HEK293 (cell line): ENCODE data around the gene TSHZ3.

Experiments used
- CTCF ChIA-PET: fragments of 350-600 bp; formaldehyde crosslinking; extraction: SDS; loops from one replicate; lab custom pipeline; 2021; ENCODE audit warnings: antibody characterized with exemption; lab: Yijun Ruan, JAX
- POLR2A ChIA-PET: fragments of 300-600 bp; formaldehyde crosslinking; extraction: SDS; loops from one replicate; lab custom pipeline; 2020; ENCODE audit warnings: antibody characterized with exemption, inconsistent platforms; lab: Yijun Ruan, JAX
- H3K27ac ChIP-seq: fragments of 200-500 bp; sonication (Bioruptor generic); 2 replicates; pipeline ENCODE4 v1.5.1; 2014; ENCODE audit warnings: low read depth, low read length, control low read depth, inconsistent platforms; ENCODE audit errors: extremely low read depth
- H3K36me3 ChIP-seq, 2 experiments: fragments of 200-500 bp in 1 of 2; sonication (Bioruptor generic) in 1 of 2; 1 replicate in 1 of 2; 2 replicates in 1 of 2; pipeline ENCODE4 v1.5.1; 2014 to 2017; ENCODE audit warnings: inconsistent platforms in 2 of 2, low read length in 2 of 2; ENCODE audit not compliant: control insufficient read depth in 2 of 2, insufficient read depth in 1 of 2
- H3K4me1 ChIP-seq: fragments of 200-500 bp; sonication (Bioruptor generic); 2 replicates; pipeline ENCODE4 v1.5.1; 2014; ENCODE audit warnings: mild to moderate bottlenecking, low read length, inconsistent platforms; ENCODE audit not compliant: control insufficient read depth, insufficient read depth
- H3K4me3 ChIP-seq: 2 replicates; pipeline ENCODE4 v1.5.1; 2011; ENCODE audit warnings: low read depth, mild to moderate bottlenecking, control low read depth, low read length, moderate library complexity
- H3K9me3 ChIP-seq: fragments of 200-500 bp; sonication (Bioruptor generic); 2 replicates; pipeline ENCODE4 v1.5.1; 2014; ENCODE audit warnings: low read depth, low read length, inconsistent platforms; ENCODE audit not compliant: control insufficient read depth, insufficient read depth
- GLI4 ChIP-seq: fragments of 450-650 bp; formaldehyde crosslinking; IDR thresholded peaks from 2 replicates; pipeline ENCODE4 v1.5.1; 2016; ENCODE audit warnings: missing biosample characterization, missing genetic modification characterization
- PRDM1 ChIP-seq: fragments of 450-650 bp; formaldehyde crosslinking; IDR thresholded peaks from 2 replicates; pipeline ENCODE4; 2016; ENCODE audit warnings: missing biosample characterization, missing genetic modification characterization
- SCRT2 ChIP-seq: fragments of 450-650 bp; formaldehyde crosslinking; IDR thresholded peaks from 2 replicates; pipeline ENCODE4 v1.5.1; 2016; ENCODE audit warnings: missing biosample characterization, missing genetic modification characterization
- YY2 ChIP-seq: fragments of 450-650 bp; formaldehyde crosslinking; IDR thresholded peaks from 2 replicates; pipeline ENCODE4 v1.5.1; 2016; ENCODE audit warnings: missing biosample characterization, missing genetic modification characterization
- ZNF121 ChIP-seq: fragments of 450-650 bp; formaldehyde crosslinking; IDR thresholded peaks from 2 replicates; pipeline ENCODE4 v1.5.1; 2016; ENCODE audit warnings: missing biosample characterization, missing genetic modification characterization
- ZNF138 ChIP-seq: fragments of 450-650 bp; formaldehyde crosslinking; IDR thresholded peaks from 2 replicates; pipeline ENCODE4 v1.5.1; 2016; ENCODE audit warnings: missing biosample characterization, missing genetic modification characterization, borderline replicate concordance
- ZNF155 ChIP-seq: fragments of 450-650 bp; formaldehyde crosslinking; IDR thresholded peaks from 2 replicates; pipeline ENCODE4 v1.5.1; 2016; ENCODE audit warnings: missing biosample characterization, missing genetic modification characterization
- ZNF274 ChIP-seq, 2 experiments: fragments of 200-500 bp in 1 of 2; fragments of 450-650 bp in 1 of 2; sonication (Bioruptor generic) in 1 of 2; formaldehyde crosslinking in 1 of 2; IDR thresholded peaks; 2 replicates each; pipeline versions ENCODE4 v1.5.1 to v1.6.1; 2014 to 2016; ENCODE audit warnings: borderline replicate concordance in 1 of 2, inconsistent platforms in 1 of 2, low read length in 1 of 2, missing biosample characterization in 1 of 2, missing genetic modification characterization in 1 of 2
- ZNF366 ChIP-seq: fragments of 450-650 bp; formaldehyde crosslinking; conservative IDR thresholded peaks from 2 replicates; pipeline ENCODE4 v1.5.1; 2016; ENCODE audit warnings: missing biosample characterization, missing genetic modification characterization
- ZNF394 ChIP-seq: fragments of 450-650 bp; formaldehyde crosslinking; IDR thresholded peaks from 2 replicates; pipeline ENCODE4 v1.5.1; 2016; ENCODE audit warnings: missing biosample characterization, missing genetic modification characterization, mild to moderate bottlenecking, moderate library complexity, borderline replicate concordance
- ZNF510 ChIP-seq: fragments of 450-650 bp; formaldehyde crosslinking; IDR thresholded peaks from 2 replicates; pipeline ENCODE4 v1.5.1; 2018; ENCODE audit warnings: mild to moderate bottlenecking, missing genetic modification characterization, missing biosample characterization; ENCODE audit not compliant: insufficient replicate concordance
- ZNF555 ChIP-seq: fragments of 450-650 bp; formaldehyde crosslinking; conservative IDR thresholded peaks from 2 replicates; pipeline ENCODE4 v1.5.1; 2017; ENCODE audit warnings: missing biosample characterization, mild to moderate bottlenecking, missing genetic modification characterization, inconsistent platforms
- ZNF621 ChIP-seq: fragments of 450-650 bp; formaldehyde crosslinking; IDR thresholded peaks from 2 replicates; pipeline ENCODE4 v1.5.1; 2017; ENCODE audit warnings: missing biosample characterization, missing genetic modification characterization
- TF ChIP-seq, protein P1 (sequence below): fragments of 450-650 bp; formaldehyde crosslinking; conservative IDR thresholded peaks from 2 replicates; pipeline ENCODE4 v1.5.1; 2016; ENCODE audit warnings: low read depth, missing biosample characterization, missing genetic modification characterization
- TF ChIP-seq, protein P2 (sequence below): fragments of 450-650 bp; formaldehyde crosslinking; IDR thresholded peaks from 2 replicates; pipeline ENCODE4 v1.5.1; 2016; ENCODE audit warnings: missing biosample characterization, missing genetic modification characterization, borderline replicate concordance
- TF ChIP-seq, protein P3 (sequence below): fragments of 450-650 bp; formaldehyde crosslinking; IDR thresholded peaks from 2 replicates; pipeline ENCODE4 v1.5.1; 2016; ENCODE audit warnings: missing biosample characterization, missing genetic modification characterization
- TF ChIP-seq, protein P4 (sequence below): fragments of 450-650 bp; formaldehyde crosslinking; IDR thresholded peaks from 2 replicates; pipeline ENCODE4 v1.5.1; 2017; ENCODE audit warnings: missing biosample characterization, missing genetic modification characterization
- TF ChIP-seq, protein P5 (sequence below): sonication (generic); formaldehyde crosslinking; IDR thresholded peaks from 2 replicates; pipeline ENCODE4 v1.8.1; 2022; ENCODE audit warnings: mild to moderate bottlenecking, moderate library complexity, missing genetic modification reagents

The TSHZ3 gene

DNA sequence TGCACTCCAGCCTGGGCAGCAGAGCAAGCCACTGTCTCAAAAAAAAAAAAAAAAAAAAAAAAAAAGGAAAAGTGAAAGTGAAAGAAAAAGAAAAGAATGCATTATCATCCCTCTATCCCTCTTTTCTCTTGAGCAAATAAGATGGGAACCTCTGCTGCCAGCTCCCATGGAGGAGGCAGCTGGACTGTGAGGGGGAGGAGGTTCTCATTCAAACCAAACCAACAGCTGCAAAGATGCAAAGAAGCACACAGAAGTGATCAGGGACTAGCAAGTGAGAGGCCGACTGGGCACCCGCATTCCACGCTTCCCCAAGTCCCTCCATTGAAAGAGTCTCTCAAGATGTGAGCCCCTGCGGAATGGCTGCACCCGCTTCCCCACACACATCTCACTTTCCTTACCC, 63.5 kb downstream of the TSHZ3 start:
- Histone ChIP-seq H3K27ac (no peak overlapping the region), H3K4me3 (no peak overlapping the region), H3K4me1 (peaks cover under 1% of the 10 kb centered on the region), H3K36me3 (peaks cover 0 to 5% of the 10 kb centered on the region in 2 experiments; a peak in 1 of 3 replicates), H3K9me3 (no peaks in the 10 kb centered on the region)
- ChIA-PET CTCF (interaction anchor here (0.6 kb wide), 2 partner anchors 294 to 1207 kb away, joined by 3 to 4 read pairs; no protein-coding TSS in a partner anchor), POLR2A (interaction anchor here (0.6 kb wide), 1 partner anchor 18 kb away, joined by 4 read pairs; no protein-coding TSS in a partner anchor)
- TF ChIP-seq SCRT2 (tag by site-specific recombination): no peak
- TF ChIP-seq ZNF155: no peak
- 0 out of 2 replicates have a peak, but pooled peaks have one; percentile 16 for TF ChIP-seq ZNF366 (tag by site-specific recombination)
- 0 out of 2 replicates have a peak, but pooled peaks have one; percentile 75 for TF ChIP-seq PRDM1

DNA sequence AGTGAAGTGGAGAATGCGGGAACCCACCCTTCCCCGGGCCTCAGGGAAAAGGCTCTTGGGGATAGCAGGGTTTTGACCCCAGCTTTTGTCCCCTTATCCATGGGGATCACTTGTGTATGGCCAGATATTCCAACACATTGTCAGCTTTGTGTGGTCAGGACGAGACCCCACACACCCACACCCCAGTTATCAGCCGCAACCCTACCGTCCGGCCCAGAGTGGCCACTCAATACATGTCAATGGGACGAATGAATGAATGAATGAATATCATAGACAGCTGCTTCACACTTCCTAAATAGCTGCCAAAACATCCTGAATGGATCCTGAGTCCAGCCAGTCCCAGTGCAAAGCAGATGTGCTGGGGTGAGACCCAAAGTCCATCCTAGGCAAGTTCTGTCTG, 64.6 kb downstream of the TSHZ3 start:
- CTCF ChIA-PET: no interaction called here
- TF ChIP-seq, protein P1, sequence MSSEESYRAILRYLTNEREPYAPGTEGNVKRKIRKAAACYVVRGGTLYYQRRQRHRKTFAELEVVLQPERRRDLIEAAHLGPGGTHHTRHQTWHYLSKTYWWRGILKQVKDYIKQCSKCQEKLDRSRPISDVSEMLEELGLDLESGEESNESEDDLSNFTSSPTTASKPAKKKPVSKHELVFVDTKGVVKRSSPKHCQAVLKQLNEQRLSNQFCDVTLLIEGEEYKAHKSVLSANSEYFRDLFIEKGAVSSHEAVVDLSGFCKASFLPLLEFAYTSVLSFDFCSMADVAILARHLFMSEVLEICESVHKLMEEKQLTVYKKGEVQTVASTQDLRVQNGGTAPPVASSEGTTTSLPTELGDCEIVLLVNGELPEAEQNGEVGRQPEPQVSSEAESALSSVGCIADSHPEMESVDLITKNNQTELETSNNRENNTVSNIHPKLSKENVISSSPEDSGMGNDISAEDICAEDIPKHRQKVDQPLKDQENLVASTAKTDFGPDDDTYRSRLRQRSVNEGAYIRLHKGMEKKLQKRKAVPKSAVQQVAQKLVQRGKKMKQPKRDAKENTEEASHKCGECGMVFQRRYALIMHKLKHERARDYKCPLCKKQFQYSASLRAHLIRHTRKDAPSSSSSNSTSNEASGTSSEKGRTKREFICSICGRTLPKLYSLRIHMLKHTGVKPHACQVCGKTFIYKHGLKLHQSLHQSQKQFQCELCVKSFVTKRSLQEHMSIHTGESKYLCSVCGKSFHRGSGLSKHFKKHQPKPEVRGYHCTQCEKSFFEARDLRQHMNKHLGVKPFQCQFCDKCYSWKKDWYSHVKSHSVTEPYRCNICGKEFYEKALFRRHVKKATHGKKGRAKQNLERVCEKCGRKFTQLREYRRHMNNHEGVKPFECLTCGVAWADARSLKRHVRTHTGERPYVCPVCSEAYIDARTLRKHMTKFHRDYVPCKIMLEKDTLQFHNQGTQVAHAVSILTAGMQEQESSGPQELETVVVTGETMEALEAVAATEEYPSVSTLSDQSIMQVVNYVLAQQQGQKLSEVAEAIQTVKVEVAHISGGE (tag by site-specific recombination): no peak
- no peak for TF ChIP-seq ZNF555 (tag by site-specific recombination)
- TF ChIP-seq, all 188 proteins: peak for 0
- POLR2A ChIA-PET: no interaction called here
- Histone ChIP-seq H3K27ac (no peak overlapping the region), H3K9me3 (no peaks in the 10 kb centered on the region), H3K4me1 (peaks cover 7% of the 10 kb centered on the region), H3K36me3 (peaks cover under 1 to 5% of the 10 kb centered on the region in 2 experiments; a peak in 2 of 3 replicates), H3K4me3 (no peak overlapping the region)

DNA sequence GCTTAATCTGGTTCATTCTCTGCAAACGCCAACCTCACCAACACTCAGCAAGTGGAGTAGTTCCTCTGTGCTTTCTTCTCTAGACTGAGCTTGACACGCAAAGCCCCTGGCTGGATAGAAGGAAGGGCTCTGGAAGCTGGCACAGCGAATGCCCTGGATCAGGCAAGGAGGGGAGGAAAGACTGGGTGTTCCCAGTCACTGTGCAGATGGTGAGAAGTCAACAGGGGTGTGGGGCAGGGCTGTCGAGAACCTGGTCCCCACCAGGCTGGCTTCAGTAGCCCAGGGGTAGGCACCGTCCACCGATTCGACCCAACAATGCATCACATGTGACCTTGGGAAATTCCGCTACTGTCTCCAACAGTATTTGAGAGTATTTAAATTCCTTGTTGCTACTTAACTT, 65.5 kb downstream of the TSHZ3 start:
- POLR2A ChIA-PET: no interaction called here
- no peaks in the 10 kb centered on the region for H3K9me3 ChIP-seq
- H3K36me3 ChIP-seq: peaks cover 5 to 9% of the 10 kb centered on the region in 2 experiments
- CTCF ChIA-PET: interaction anchor here (0.6 kb wide), 1 partner anchor 52 kb away, joined by 3 read pairs; no protein-coding TSS in a partner anchor
- H3K4me1 ChIP-seq: peaks cover 7% of the 10 kb centered on the region
- no peak overlapping the region for H3K4me3 ChIP-seq
- H3K27ac ChIP-seq: no peak overlapping the region
- TF ChIP-seq ZNF274 (IDR thresholded peaks at IDR 0.05; ENCODE audit: low read length) (no peak), ZNF274 (tag by site-specific recombination; IDR thresholded peaks at IDR 0.05; ENCODE audit: borderline replicate concordance) (no peak), ZNF121 (no peak), ZNF394 (tag by site-specific recombination) (no peak), GLI4 (no peak), ZNF621 (tag by site-specific recombination) (no peak), ZNF510 (no peak), ZNF138 (tag by site-specific recombination) (no peak), YY2 (tag by site-specific recombination) (no peak)
- TF ChIP-seq, protein P2, sequence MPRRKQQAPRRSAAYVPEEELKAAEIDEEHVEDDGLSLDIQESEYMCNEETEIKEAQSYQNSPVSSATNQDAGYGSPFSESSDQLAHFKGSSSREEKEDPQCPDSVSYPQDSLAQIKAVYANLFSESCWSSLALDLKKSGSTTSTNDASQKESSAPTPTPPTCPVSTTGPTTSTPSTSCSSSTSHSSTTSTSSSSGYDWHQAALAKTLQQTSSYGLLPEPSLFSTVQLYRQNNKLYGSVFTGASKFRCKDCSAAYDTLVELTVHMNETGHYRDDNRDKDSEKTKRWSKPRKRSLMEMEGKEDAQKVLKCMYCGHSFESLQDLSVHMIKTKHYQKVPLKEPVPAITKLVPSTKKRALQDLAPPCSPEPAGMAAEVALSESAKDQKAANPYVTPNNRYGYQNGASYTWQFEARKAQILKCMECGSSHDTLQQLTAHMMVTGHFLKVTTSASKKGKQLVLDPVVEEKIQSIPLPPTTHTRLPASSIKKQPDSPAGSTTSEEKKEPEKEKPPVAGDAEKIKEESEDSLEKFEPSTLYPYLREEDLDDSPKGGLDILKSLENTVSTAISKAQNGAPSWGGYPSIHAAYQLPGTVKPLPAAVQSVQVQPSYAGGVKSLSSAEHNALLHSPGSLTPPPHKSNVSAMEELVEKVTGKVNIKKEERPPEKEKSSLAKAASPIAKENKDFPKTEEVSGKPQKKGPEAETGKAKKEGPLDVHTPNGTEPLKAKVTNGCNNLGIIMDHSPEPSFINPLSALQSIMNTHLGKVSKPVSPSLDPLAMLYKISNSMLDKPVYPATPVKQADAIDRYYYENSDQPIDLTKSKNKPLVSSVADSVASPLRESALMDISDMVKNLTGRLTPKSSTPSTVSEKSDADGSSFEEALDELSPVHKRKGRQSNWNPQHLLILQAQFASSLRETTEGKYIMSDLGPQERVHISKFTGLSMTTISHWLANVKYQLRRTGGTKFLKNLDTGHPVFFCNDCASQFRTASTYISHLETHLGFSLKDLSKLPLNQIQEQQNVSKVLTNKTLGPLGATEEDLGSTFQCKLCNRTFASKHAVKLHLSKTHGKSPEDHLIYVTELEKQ: no peak
- TF ChIP-seq, protein P3, sequence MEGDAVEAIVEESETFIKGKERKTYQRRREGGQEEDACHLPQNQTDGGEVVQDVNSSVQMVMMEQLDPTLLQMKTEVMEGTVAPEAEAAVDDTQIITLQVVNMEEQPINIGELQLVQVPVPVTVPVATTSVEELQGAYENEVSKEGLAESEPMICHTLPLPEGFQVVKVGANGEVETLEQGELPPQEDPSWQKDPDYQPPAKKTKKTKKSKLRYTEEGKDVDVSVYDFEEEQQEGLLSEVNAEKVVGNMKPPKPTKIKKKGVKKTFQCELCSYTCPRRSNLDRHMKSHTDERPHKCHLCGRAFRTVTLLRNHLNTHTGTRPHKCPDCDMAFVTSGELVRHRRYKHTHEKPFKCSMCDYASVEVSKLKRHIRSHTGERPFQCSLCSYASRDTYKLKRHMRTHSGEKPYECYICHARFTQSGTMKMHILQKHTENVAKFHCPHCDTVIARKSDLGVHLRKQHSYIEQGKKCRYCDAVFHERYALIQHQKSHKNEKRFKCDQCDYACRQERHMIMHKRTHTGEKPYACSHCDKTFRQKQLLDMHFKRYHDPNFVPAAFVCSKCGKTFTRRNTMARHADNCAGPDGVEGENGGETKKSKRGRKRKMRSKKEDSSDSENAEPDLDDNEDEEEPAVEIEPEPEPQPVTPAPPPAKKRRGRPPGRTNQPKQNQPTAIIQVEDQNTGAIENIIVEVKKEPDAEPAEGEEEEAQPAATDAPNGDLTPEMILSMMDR (tag by site-specific recombination): no peak
- TF ChIP-seq, protein P4, sequence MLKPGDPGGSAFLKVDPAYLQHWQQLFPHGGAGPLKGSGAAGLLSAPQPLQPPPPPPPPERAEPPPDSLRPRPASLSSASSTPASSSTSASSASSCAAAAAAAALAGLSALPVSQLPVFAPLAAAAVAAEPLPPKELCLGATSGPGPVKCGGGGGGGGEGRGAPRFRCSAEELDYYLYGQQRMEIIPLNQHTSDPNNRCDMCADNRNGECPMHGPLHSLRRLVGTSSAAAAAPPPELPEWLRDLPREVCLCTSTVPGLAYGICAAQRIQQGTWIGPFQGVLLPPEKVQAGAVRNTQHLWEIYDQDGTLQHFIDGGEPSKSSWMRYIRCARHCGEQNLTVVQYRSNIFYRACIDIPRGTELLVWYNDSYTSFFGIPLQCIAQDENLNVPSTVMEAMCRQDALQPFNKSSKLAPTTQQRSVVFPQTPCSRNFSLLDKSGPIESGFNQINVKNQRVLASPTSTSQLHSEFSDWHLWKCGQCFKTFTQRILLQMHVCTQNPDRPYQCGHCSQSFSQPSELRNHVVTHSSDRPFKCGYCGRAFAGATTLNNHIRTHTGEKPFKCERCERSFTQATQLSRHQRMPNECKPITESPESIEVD (tag by site-specific recombination): no peak
- TF ChIP-seq, protein P5, sequence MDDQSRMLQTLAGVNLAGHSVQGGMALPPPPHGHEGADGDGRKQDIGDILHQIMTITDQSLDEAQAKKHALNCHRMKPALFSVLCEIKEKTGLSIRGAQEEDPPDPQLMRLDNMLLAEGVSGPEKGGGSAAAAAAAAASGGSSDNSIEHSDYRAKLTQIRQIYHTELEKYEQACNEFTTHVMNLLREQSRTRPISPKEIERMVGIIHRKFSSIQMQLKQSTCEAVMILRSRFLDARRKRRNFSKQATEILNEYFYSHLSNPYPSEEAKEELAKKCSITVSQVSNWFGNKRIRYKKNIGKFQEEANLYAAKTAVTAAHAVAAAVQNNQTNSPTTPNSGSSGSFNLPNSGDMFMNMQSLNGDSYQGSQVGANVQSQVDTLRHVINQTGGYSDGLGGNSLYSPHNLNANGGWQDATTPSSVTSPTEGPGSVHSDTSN (CRISPR knock-in tag): no peak
